A673 (cell line): Measurements from ENCODE around the gene PDLIM5.

Source experiments
- EZH2 ChIP-seq: fragments of 200-600 bp; sonication (generic); IDR thresholded peaks from 2 replicates; pipeline ENCODE4 v1.6.1; 2017; ENCODE audit warnings: borderline replicate concordance, low read depth, mild to moderate bottlenecking, mixed read lengths, antibody characterized with exemption, low read length; ENCODE audit not compliant: poor library complexity, severe bottlenecking
- TF ChIP-seq, protein P1 (sequence below): fragments of 300-800, 200-600 bp; sonication (generic); conservative IDR thresholded peaks from 2 replicates; pipeline ENCODE4 v1.5.1; 2017; ENCODE audit warnings: low read depth, mild to moderate bottlenecking, antibody characterized with exemption, low read length, moderate library complexity, mixed read lengths

DNA sequence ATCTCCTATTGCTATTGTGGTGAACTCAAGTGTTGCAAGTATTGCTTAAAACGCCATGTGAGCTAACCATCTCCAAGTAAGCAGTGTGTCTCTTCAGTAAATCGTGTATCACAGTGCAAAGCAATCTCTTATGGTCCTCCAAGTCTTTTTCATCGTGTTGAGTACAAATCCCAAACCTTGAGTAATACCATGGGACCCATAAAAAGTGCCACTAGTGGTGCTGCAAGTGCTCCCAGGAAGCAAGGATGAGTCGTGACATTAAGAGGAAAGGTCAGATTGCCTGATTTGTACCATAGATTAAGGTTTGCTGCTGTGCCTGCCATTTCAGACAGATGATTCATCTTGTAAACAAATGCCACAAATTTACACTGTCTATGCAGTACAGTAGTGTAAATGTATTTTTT is 239.1 kb downstream of the PDLIM5 start:
- TF ChIP-seq, protein P1, sequence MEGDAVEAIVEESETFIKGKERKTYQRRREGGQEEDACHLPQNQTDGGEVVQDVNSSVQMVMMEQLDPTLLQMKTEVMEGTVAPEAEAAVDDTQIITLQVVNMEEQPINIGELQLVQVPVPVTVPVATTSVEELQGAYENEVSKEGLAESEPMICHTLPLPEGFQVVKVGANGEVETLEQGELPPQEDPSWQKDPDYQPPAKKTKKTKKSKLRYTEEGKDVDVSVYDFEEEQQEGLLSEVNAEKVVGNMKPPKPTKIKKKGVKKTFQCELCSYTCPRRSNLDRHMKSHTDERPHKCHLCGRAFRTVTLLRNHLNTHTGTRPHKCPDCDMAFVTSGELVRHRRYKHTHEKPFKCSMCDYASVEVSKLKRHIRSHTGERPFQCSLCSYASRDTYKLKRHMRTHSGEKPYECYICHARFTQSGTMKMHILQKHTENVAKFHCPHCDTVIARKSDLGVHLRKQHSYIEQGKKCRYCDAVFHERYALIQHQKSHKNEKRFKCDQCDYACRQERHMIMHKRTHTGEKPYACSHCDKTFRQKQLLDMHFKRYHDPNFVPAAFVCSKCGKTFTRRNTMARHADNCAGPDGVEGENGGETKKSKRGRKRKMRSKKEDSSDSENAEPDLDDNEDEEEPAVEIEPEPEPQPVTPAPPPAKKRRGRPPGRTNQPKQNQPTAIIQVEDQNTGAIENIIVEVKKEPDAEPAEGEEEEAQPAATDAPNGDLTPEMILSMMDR, result no peak
- no peak for TF ChIP-seq EZH2
